Naive thymus-derived CD8-positive, alpha-beta T cell (primary cell): ENCODE data around the gene LCE6A. TPM values are rescaled to one million over a fixed set of nuclear protein-coding genes. Genes with fewer than 3 reads are reported as not detected.

ENCODE experiments used
- ATAC-seq, 2 donors: fragments of 150-1000 bp; cut with Tn5 transposase in 1 of 2; sonication (Bioruptor Pico), chemical (Tn5 transposase) in 1 of 2; 1 replicate in 1 of 2; 2 replicates in 1 of 2; pipeline ENCODE4 v1.10.0; 2021; ENCODE audit warnings: mild to moderate bottlenecking in 2 of 2, moderate library complexity in 2 of 2
- POLR2A ChIA-PET: fragments of 350-600 bp; sonication (Branson Sonifier 250); formaldehyde crosslinking; loops from one replicate; lab custom pipeline; 2021; ENCODE audit warnings: antibody characterized with exemption; lab: Charles Lee
- DNase-seq, 10 donors: peaks; one replicate each; pipeline versions ENCODE4 v3.0.0 to v3.0.0-alpha.2; 2020 to 2022
- H3K27ac Mint-ChIP-seq, 10 donors: one replicate each; pipeline ENCODE4 v1.8.0; 2020 to 2022; ENCODE audit warnings: mild to moderate bottlenecking in 10 of 10, mixed read lengths in 10 of 10, moderate library complexity in 4 of 10, inconsistent platforms in 1 of 10
- H3K27me3 Mint-ChIP-seq, 5 donors: one replicate each; pipeline ENCODE4 v1.8.0; 2021 to 2022; ENCODE audit warnings: mixed read lengths in 5 of 5
- H3K36me3 Mint-ChIP-seq, 3 donors: one replicate each; pipeline ENCODE4 v1.8.0; 2020 to 2022; ENCODE audit warnings: mixed read lengths in 3 of 3, mild to moderate bottlenecking in 2 of 3, inconsistent platforms in 1 of 3
- H3K4me1 Mint-ChIP-seq, 4 donors: one replicate each; pipeline ENCODE4 v1.8.0; 2021 to 2022; ENCODE audit warnings: mixed read lengths in 4 of 4
- H3K4me3 Mint-ChIP-seq, 10 donors: one replicate each; pipeline ENCODE4 v1.8.0; 2020 to 2022; ENCODE audit warnings: mild to moderate bottlenecking in 10 of 10, mixed read lengths in 10 of 10, moderate library complexity in 6 of 10, inconsistent platforms in 1 of 10
- H3K9me3 Mint-ChIP-seq, 9 donors: one replicate each; pipeline ENCODE4 v1.8.0; 2020 to 2022; ENCODE audit warnings: mixed read lengths in 9 of 9, mild to moderate bottlenecking in 3 of 9, inconsistent platforms in 1 of 9, moderate library complexity in 1 of 9
- polyA plus RNA-seq, 3 donors: library from polyadenylated mRNA; unstranded; fragments of 300-500 nt; fragmentation: Illumina TruSeq; gene quantifications; one replicate each; pipeline ENCODE4 v1.2.3, GENCODE V29; 2021
- total RNA-seq, 8 experiments: library from RNA in 2 of 8; stranded (reverse) in 2 of 8; gene quantifications; one replicate each; pipeline ENCODE4 v1.2.3 and lab custom pipeline; 2021 to 2026

The LCE6A gene
- total RNA-seq (not detected), polyA plus RNA-seq (not detected), total RNA-seq (lab: John Stamatoyannopoulos, UW) (0 reads per million in 6 experiments)

DNA sequence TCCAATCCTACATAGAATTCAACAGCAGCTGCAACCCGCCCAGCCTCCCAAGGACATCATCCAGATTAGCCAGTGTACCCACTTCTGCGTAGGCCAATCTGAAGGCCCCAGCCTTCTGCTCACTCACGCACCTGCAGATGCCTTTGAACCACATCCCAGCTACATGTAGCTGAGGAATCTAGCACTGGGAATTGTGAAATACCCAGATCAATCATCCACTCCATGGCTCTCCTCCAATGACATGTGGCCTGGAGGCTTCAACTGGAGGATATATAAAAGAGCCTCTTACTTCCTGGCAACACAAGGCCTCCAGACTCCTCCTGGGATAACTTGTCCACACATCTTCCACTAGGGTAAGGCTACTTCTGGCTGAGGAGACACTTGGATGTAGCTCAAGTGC is at the start of gene LCE6A:
Gene LCE6A, plus strand, starts transcription at position 301 of the 400 bp plus-strand sequence. CDS start 665 bp downstream, outside the sequence.
- H3K4me3 Mint-ChIP-seq = no peak within 1 kb of the TSS
- H3K27me3 Mint-ChIP-seq = peaks cover 8 to 54% (median 15%) of the 10 kb centered on the region in 5 donors
- H3K27ac Mint-ChIP-seq = peak within 1 kb of the TSS in 1 of 10 donors; percentile 24
- ATAC-seq = no peak
- DNase-seq = no peak
- H3K9me3 Mint-ChIP-seq = no peaks in the 10 kb centered on the region
- no peaks in the 10 kb centered on the region for H3K4me1 Mint-ChIP-seq
- no peaks in the 10 kb centered on the region for H3K36me3 Mint-ChIP-seq
- POLR2A ChIA-PET = no interaction called here

DNA sequence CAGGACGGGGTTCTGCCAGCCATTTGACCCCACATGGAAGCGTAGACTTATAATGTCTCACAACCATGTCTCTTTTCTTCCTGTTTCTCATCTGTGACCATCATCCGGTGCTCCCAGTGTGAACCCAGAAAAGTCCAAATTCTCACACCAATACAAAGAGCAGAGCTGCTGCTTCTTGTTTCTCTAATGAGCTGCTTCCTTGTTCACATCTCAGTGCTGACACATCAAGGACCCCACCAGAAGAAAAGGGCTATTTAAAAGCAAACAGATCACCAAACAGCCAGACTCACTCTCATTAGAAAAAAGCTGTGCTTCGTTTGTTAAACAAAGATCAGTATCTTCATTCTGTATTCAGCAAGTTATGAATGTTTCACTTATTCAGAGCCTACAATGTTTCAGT is 47.0 kb upstream of the LCE6A start:
- Mint-ChIP-seq H3K4me3 (no peak overlapping the region), H3K4me1 (no peaks in the 10 kb centered on the region), H3K36me3 (no peaks in the 10 kb centered on the region), H3K9me3 (no peaks in the 10 kb centered on the region), H3K27me3 (peaks cover 3 to 19% (median 8%) of the 10 kb centered on the region in 5 donors), H3K27ac (no peak overlapping the region)
- ATAC-seq (no peak), DNase-seq (no peak)
- POLR2A ChIA-PET = no interaction called here

- H3K4me1 Mint-ChIP-seq = no peaks in the 10 kb centered on the region
- no peak within 1 kb of the TSS for H3K4me3 Mint-ChIP-seq
- no peaks in the 10 kb centered on the region for H3K36me3 Mint-ChIP-seq
- POLR2A ChIA-PET = no interaction called here
- ATAC-seq = no peak
- H3K27ac Mint-ChIP-seq = no peak within 1 kb of the TSS
- DNase-seq = no peak
- H3K9me3 Mint-ChIP-seq = no peaks in the 10 kb centered on the region
- H3K27me3 Mint-ChIP-seq = peaks cover 3 to 27% (median 11%) of the 10 kb centered on the region in 5 donors
Measured at GRCh38 chr1:152796421-152796820, 46.2 kb upstream of the LCE6A start, which contains the start of gene LCE1D. TSS of gene LCE1D (plus strand) at chr1:152796721. CDS start at chr1:152797795, 1,074 bp downstream.

DNA sequence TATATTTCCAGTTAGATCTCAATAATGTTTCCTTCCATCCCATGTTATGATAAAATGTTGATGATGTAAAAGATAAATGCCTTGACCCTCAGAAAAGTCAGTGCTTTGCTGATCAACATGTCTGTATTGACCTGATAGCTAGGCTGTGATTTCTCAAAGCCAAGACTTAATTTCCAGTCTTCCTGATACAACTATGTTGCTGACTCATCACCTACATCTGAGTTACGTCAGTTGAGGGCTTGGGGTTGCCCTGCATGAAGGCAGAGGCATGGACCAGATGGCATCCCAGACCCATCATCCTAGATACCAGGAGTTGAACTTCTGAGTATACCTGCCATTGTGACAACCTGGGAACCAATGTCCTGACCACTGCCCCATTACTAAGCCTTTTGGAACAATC is 41.3 kb upstream of the LCE6A start:
- H3K27me3 Mint-ChIP-seq = peaks cover 15 to 50% (median 26%) of the 10 kb centered on the region in 5 donors
- H3K4me3 Mint-ChIP-seq = no peak overlapping the region
- POLR2A ChIA-PET = no interaction called here
- H3K36me3 Mint-ChIP-seq = no peaks in the 10 kb centered on the region
- H3K4me1 Mint-ChIP-seq = no peaks in the 10 kb centered on the region
- H3K9me3 Mint-ChIP-seq = no peaks in the 10 kb centered on the region
- DNase-seq (no peak), ATAC-seq (no peak)
- H3K27ac Mint-ChIP-seq = no peak overlapping the region

DNA sequence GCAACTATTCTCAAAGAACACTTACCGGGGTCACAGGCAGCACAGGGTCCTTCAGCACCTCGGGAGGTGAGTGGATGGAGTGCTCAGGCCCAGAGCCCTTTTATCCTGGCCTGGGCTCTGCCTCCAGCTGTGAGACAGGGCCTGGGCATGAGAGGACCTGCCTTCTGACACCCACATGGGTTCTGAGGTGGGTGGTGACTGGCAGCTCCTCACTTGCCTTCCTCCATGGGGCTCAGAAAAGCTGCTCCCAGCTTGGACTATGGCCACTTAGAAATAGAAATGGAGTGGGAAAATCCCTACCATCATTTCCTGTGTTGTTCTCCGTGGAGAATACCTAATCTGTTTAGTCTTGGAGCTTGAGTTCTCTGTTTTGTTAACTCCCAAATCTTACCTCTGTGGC is 36.1 kb upstream of the LCE6A start, which contains the start of gene LCE1C:
Gene LCE1C, minus strand, starts transcription at position 76 of the 400 bp plus-strand sequence. CDS start 1,173 bp downstream, outside the sequence.
- no peaks in the 10 kb centered on the region for H3K4me1 Mint-ChIP-seq
- peaks cover 0 to 4% (median 0%) of the 10 kb centered on the region in 9 donors for H3K9me3 Mint-ChIP-seq
- H3K36me3 Mint-ChIP-seq = no peaks in the 10 kb centered on the region
- H3K27ac Mint-ChIP-seq = peak within 1 kb of the TSS in 1 of 10 donors; percentile 26
- POLR2A ChIA-PET = no interaction called here
- DNase-seq (no peak), ATAC-seq (no peak)
- H3K27me3 Mint-ChIP-seq = peaks cover 9 to 29% (median 22%) of the 10 kb centered on the region in 5 donors
- no peak within 1 kb of the TSS for H3K4me3 Mint-ChIP-seq

DNA sequence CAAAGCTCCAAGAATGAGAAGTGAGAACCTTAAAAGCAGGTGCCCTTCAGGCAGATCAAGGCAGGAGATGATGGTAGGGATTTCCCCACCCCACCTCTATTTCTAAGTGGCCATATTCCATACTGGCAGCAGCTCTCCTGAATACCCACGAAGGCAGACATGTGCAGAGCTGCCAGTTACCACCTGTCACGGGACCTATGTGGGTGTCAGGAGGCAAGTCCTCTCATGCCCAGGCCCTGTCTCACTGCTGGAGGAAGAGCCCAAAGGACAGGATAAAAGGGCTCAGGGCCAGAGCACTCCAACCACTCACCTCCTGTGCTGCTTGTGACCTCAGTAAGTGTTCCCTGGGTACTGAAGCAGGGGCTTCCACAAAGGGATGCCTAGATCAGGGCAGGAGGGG is 31.6 kb upstream of the LCE6A start:
- DNase-seq (no peak), ATAC-seq (no peak)
- POLR2A ChIA-PET = no interaction called here
- H3K27ac Mint-ChIP-seq = peak overlapping the region in 1 of 10 donors; percentile 65
- H3K36me3 Mint-ChIP-seq = peaks cover 0 to 4% (median 0%) of the 10 kb centered on the region in 3 donors
- H3K4me1 Mint-ChIP-seq = no peaks in the 10 kb centered on the region
- H3K27me3 Mint-ChIP-seq = peaks cover 14 to 23% (median 19%) of the 10 kb centered on the region in 5 donors
- no peak overlapping the region for H3K4me3 Mint-ChIP-seq
- peaks cover 0 to 4% (median 0%) of the 10 kb centered on the region in 9 donors for H3K9me3 Mint-ChIP-seq

DNA sequence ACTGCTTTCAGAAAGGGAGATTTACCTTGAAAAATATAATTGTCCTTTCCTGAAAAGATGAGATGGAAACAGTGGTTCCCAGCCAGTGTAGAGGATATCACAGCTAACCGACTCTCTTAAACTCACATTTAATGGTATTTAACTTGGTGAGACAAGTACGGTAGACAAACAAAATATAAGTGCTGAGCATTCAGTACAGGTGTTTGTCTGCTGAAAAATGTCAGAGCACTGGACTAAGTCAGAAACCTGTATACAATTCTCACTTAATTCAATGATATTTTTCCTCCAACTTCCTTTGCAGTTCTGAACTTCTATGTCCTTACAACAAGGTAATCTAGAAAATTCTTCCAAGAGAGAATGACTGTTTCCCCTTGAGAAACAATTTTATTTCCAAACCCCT is 31.0 kb upstream of the LCE6A start, which contains the start of gene LCE1B:
Gene LCE1B, plus strand, starts transcription at position 301 of the 400 bp plus-strand sequence. CDS start 476 bp downstream, outside the sequence.
- peaks cover 16 to 25% (median 19%) of the 10 kb centered on the region in 5 donors for H3K27me3 Mint-ChIP-seq
- peaks cover 0 to 4% (median 0%) of the 10 kb centered on the region in 3 donors for H3K36me3 Mint-ChIP-seq
- peak within 1 kb of the TSS in 1 of 10 donors; percentile 65 for H3K27ac Mint-ChIP-seq
- H3K4me3 Mint-ChIP-seq = no peak within 1 kb of the TSS
- H3K9me3 Mint-ChIP-seq = peaks cover 0 to 4% (median 0%) of the 10 kb centered on the region in 9 donors
- POLR2A ChIA-PET = no interaction called here
- no peaks in the 10 kb centered on the region for H3K4me1 Mint-ChIP-seq
- no peak for DNase-seq
- ATAC-seq = no peak

GRCh38 chr1:152817309-152817708 is 25.3 kb upstream of the LCE6A start:
- Mint-ChIP-seq H3K27me3 (peaks cover 13 to 33% (median 15%) of the 10 kb centered on the region in 5 donors), H3K4me1 (no peaks in the 10 kb centered on the region), H3K4me3 (no peak overlapping the region), H3K36me3 (peaks cover 0 to 4% (median 0%) of the 10 kb centered on the region in 3 donors), H3K27ac (no peak overlapping the region), H3K9me3 (peaks cover 0 to 3% (median 0%) of the 10 kb centered on the region in 9 donors)
- ATAC-seq = no peak
- no peak for DNase-seq
- POLR2A ChIA-PET = no interaction called here

DNA sequence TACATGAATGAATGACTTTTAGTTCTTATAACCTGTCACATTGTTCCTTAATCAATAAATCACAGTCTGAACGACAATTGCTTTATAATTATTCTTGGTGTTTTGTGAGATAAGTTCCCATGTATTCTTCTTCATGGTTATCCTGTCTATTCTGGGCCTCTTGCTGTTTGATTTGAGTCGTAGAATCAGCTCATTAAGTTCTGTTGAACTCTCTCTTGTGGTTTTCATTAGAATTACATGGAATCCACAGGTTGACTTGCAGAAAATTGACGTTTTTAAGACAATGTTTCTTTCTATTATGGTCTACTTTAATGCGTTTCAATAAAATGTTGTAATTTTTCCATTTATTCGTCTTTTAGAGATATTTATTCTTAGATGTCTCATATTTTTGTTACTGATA is 19.4 kb upstream of the LCE6A start:
- Mint-ChIP-seq H3K4me1 (no peaks in the 10 kb centered on the region), H3K27me3 (peaks cover 14 to 39% (median 22%) of the 10 kb centered on the region in 5 donors), H3K27ac (no peak overlapping the region), H3K9me3 (no peaks in the 10 kb centered on the region), H3K4me3 (no peak overlapping the region), H3K36me3 (no peaks in the 10 kb centered on the region)
- ATAC-seq (no peak), DNase-seq (no peak)
- POLR2A ChIA-PET = no interaction called here

DNA sequence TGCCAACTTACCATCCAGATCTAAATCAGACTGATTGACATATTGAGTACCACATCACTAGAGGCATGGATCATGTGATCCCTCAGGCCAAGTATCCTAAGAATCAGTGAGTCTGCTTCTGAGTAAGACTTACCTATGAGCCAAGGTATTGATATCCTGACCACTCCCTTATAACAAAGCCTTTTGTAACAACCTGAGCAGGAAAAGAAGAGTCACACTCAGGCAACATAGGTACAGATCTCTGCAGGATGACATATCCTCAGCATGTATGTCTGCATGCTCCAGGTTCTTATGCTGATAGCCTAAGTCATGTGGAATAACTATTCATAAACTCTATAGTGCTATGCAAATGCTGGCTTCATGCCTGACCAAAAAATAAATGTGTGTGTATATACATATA is 17.7 kb upstream of the LCE6A start:
- no peak overlapping the region for H3K4me3 Mint-ChIP-seq
- no peak overlapping the region for H3K27ac Mint-ChIP-seq
- POLR2A ChIA-PET = no interaction called here

DNA sequence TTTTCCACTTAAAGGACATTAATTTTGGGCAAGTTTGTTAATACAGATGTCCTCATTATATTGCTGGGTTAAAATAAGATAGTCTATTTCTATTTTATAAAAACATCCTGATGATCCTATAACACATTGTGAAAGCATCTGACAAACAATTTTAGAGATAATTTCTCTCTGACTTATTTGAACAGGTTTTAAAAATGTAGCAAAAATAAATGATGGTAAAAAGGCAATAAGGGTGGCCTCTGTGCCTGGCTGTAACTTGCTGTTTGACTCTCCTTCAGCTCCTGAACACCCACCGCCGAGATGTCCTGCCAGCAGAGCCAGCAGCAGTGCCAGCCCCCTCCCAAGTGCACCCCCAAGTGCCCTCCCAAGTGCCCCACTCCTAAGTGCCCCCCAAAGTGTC is 15.5 kb upstream of the LCE6A start, which contains the start of gene LCE1A:
Gene LCE1A, plus strand, starts transcription at position 301 of the 400 bp plus-strand sequence. Its CDS starts 0 bp downstream, at position 301.
- DNase-seq (no peak), ATAC-seq (no peak)
- peaks cover 18 to 70% (median 40%) of the 10 kb centered on the region in 5 donors for H3K27me3 Mint-ChIP-seq
- POLR2A ChIA-PET = no interaction called here
- H3K9me3 Mint-ChIP-seq = peaks cover 0 to 2% (median 0%) of the 10 kb centered on the region in 9 donors
- H3K27ac Mint-ChIP-seq = peak within 1 kb of the TSS in 1 of 10 donors; percentile 63
- H3K36me3 Mint-ChIP-seq = no peaks in the 10 kb centered on the region
- no peaks in the 10 kb centered on the region for H3K4me1 Mint-ChIP-seq
- no peak within 1 kb of the TSS for H3K4me3 Mint-ChIP-seq

More for the DNA sequence above, 17.7 kb upstream of the LCE6A start:
- DNase-seq (no peak), ATAC-seq (no peak)
- no peaks in the 10 kb centered on the region for H3K9me3 Mint-ChIP-seq
- no peaks in the 10 kb centered on the region for H3K36me3 Mint-ChIP-seq
- H3K4me1 Mint-ChIP-seq = no peaks in the 10 kb centered on the region
- peaks cover 16 to 56% (median 28%) of the 10 kb centered on the region in 5 donors for H3K27me3 Mint-ChIP-seq

GRCh38 chr1:152836870-152837269 is 5.8 kb upstream of the LCE6A start:
- no peak overlapping the region for H3K27ac Mint-ChIP-seq
- no peak overlapping the region for H3K4me3 Mint-ChIP-seq
- POLR2A ChIA-PET = no interaction called here
- ATAC-seq = no peak
- no peak for DNase-seq
- H3K9me3 Mint-ChIP-seq = peaks cover 0 to 11% (median 0%) of the 10 kb centered on the region in 9 donors
- H3K4me1 Mint-ChIP-seq = no peaks in the 10 kb centered on the region
- peaks cover 1 to 37% (median 17%) of the 10 kb centered on the region in 5 donors for H3K27me3 Mint-ChIP-seq
- no peaks in the 10 kb centered on the region for H3K36me3 Mint-ChIP-seq

DNA sequence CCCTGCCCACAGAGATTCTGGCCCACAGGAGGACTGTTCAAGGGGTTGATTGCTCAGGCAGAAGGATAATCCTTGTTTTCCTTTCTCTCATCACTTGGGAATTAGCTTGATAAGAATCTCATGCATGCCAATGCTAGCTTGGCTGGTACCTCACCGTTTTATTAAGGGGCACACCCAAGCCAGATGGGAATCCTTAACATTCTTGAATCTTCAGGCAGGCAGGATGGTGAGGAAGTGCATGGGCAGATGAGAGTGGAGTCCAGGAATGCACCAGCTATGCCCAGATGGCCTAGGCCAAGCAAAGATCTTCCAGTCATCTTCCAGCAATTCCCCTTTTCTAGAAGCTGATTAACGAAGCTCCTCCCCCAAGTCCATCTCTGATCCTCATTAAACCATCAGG is 13.0 kb downstream of the LCE6A start:
- H3K27ac Mint-ChIP-seq = no peak overlapping the region
- no peaks in the 10 kb centered on the region for H3K9me3 Mint-ChIP-seq
- no peak overlapping the region for H3K4me3 Mint-ChIP-seq
- H3K4me1 Mint-ChIP-seq = no peaks in the 10 kb centered on the region
- H3K36me3 Mint-ChIP-seq = no peaks in the 10 kb centered on the region
- peaks cover 10 to 30% (median 16%) of the 10 kb centered on the region in 5 donors for H3K27me3 Mint-ChIP-seq
- DNase-seq (no peak), ATAC-seq (no peak)
- POLR2A ChIA-PET = no interaction called here
